PC-9 (cell line): Measurements from ENCODE around the gene ACAT2. TPM values are rescaled to one million over a fixed set of nuclear protein-coding genes. Genes with fewer than 3 reads are reported as not detected.

Source experiments
- BruUV-seq: library from RNA; stranded (reverse); fragments of 400-500 nt; replicated peaks from 2 replicates; lab custom pipeline; 2021; lab: Mats Ljungman, UMichigan
- CTCF ChIA-PET: fragments of 300-600 bp; sonication (Branson Sonifier 250); formaldehyde crosslinking; loops from one replicate; lab custom pipeline; 2022; ENCODE audit warnings: antibody characterized with exemption; lab: Charles Lee
- POLR2A ChIA-PET: fragments of 300-600 bp; sonication (Branson Sonifier 250); formaldehyde crosslinking; loops from one replicate; lab custom pipeline; 2022; ENCODE audit warnings: antibody characterized with exemption; ENCODE audit not compliant: unreplicated experiment; lab: Charles Lee
- DNase-seq, 2 experiments: peaks; one replicate each; pipeline versions ENCODE4 v3.0.0 to v3.0.0-alpha.2; 2015 to 2022; ENCODE audit warnings: mixed read lengths in 1 of 2
- H2AFZ ChIP-seq: fragments of 200-600 bp; sonication (generic); 2 replicates; pipeline ENCODE4 v1.8.1; 2017; ENCODE audit warnings: antibody characterized with exemption
- H3F3A ChIP-seq: fragments of 200-600 bp; sonication (generic); 2 replicates; pipeline ENCODE4 v1.8.1; 2017; ENCODE audit warnings: antibody characterized with exemption, mild to moderate bottlenecking, low read depth; ENCODE audit not compliant: insufficient read depth
- H3K27ac ChIP-seq: fragments of 200-600 bp; sonication (generic); 2 replicates; pipeline ENCODE4 v1.6.1; 2016; ENCODE audit warnings: mixed run types
- H3K27me3 ChIP-seq: fragments of 200-600 bp; sonication (generic); 2 replicates; pipeline ENCODE4 v1.6.1; 2016; ENCODE audit warnings: low read depth, mixed run types; ENCODE audit not compliant: insufficient read depth
- H3K36me3 ChIP-seq: fragments of 200-600 bp; sonication (generic); 2 replicates; pipeline ENCODE4 v1.6.1; 2016; ENCODE audit warnings: low read depth, mixed run types
- H3K4me1 ChIP-seq: fragments of 200-600 bp; sonication (generic); replicated peaks from 2 replicates; pipeline ENCODE4 v1.6.1; 2016; ENCODE audit warnings: mixed run types; ENCODE audit not compliant: insufficient read depth
- H3K4me2 ChIP-seq: fragments of 200-600 bp; sonication (generic); 2 replicates; pipeline ENCODE4 v1.6.1; 2017; ENCODE audit warnings: mixed run types
- H3K4me3 ChIP-seq: fragments of 200-600 bp; sonication (generic); 2 replicates; pipeline ENCODE4 v1.6.1; 2016; ENCODE audit warnings: mixed run types
- H3K79me2 ChIP-seq: fragments of 200-600 bp; sonication (generic); 2 replicates; pipeline ENCODE4 v1.6.1; 2017; ENCODE audit warnings: low read depth, mixed run types
- H3K9me2 ChIP-seq: fragments of 200-600 bp; sonication (generic); 2 replicates; pipeline ENCODE4 v1.8.1; 2017; ENCODE audit warnings: mild to moderate bottlenecking; ENCODE audit not compliant: insufficient read depth
- H3K9me3 ChIP-seq: fragments of 200-600 bp; sonication (generic); 2 replicates; pipeline ENCODE4 v1.8.1; 2016; ENCODE audit warnings: low read depth; ENCODE audit not compliant: insufficient read depth
- H4K20me1 ChIP-seq: fragments of 200-600 bp; sonication (generic); 2 replicates; pipeline ENCODE4 v1.8.1; 2017; ENCODE audit not compliant: insufficient read depth
- CTCF ChIP-seq: fragments of 200-600 bp; sonication (generic); conservative IDR thresholded peaks from 2 replicates; pipeline ENCODE4 v1.6.1; 2017; ENCODE audit warnings: mixed run types, antibody characterized with exemption, mild to moderate bottlenecking, moderate library complexity
- EZH2 ChIP-seq: fragments of 200-600 bp; sonication (generic); IDR thresholded peaks from 2 replicates; pipeline ENCODE4 v1.8.0; 2017; ENCODE audit warnings: antibody characterized with exemption, low read depth
- intact Hi-C: fragments of 100-400 bp; cut with micrococcal nuclease; formaldehyde crosslinking; loops from one replicate; pipeline ENCODE4 v1.10.0; 2022; ENCODE audit not compliant: unreplicated experiment
- total RNA-seq: library from RNA; stranded (reverse); gene quantifications from 2 replicates; pipeline ENCODE4 v1.2.3, GENCODE V29; 2021

The ACAT2 gene
- total RNA-seq, 1 experiment from 2014 or later, result 71.0 TPM

GRCh38 chr6:159797554-159797953 is 35.7 kb downstream of the ACAT2 start:
- H3K4me2 ChIP-seq, result no peak overlapping the region
- no peak overlapping the region for H3K27ac ChIP-seq
- ChIA-PET CTCF (no interaction called here), POLR2A (no interaction called here)
- H3K79me2 ChIP-seq, result peaks cover 18% of the 10 kb centered on the region
- no peaks in the 10 kb centered on the region for H3K9me2 ChIP-seq
- H3F3A ChIP-seq, result peaks cover 25% of the 10 kb centered on the region
- peaks cover 11% of the 10 kb centered on the region; the same call in 1 of the 2 replicates for H3K36me3 ChIP-seq
- peaks cover 2% of the 10 kb centered on the region; the same call in 1 of the 2 replicates for H3K4me1 ChIP-seq
- H4K20me1 ChIP-seq, result no peaks in the 10 kb centered on the region
- no TSS peak for BruUV-seq
- H3K4me3 ChIP-seq, result no peak overlapping the region
- H3K9me3 ChIP-seq, result no peaks in the 10 kb centered on the region
- no peaks in the 10 kb centered on the region for H3K27me3 ChIP-seq
- H2AFZ ChIP-seq, result no peak overlapping the region
- intact Hi-C loops, result no loop called here
- no peak for TF ChIP-seq EZH2
- TF ChIP-seq CTCF, result no peak
- DNase-seq, result no peak

DNA sequence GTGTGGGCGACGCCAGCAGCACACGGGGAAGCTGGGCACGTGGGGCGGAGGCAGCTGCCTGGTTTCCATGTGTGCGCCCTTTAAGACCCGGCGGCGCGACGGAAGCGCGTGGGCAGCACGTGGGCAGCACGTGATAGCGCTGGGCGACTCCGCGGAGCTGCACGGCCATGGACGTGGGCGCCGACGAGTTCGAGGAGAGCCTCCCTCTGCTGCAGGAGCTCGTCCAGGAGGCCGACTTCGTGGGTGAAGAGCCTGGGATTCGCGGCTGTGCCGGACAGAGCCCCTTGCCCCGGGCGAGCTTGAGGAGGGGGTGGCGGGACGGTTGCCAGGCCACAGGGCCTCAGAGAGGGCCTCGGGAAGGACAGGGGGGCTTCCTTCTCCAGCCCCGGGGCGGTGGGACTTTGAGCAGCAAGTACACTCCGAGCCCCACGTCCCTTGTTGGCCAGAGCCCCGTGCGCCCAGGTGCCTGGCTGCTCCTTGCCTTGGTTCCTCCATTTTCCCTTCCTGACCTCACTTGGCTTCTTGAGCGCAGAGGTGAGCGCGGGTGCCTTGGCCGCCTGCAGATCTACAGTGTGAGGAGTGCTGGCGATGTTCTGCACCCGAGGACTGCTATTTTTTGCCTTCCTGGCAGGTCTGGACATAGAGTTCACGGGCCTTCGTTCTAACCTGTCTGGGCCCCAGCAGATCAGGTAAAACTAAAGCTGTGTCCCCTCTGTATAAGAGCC is 38.5 kb downstream of the ACAT2 start, which contains the start of gene PNLDC1:
Gene PNLDC1 (plus strand): TSS at position 136 of the 725 bp plus-strand sequence. CDS start 32 bp downstream, at position 168.
- Histone ChIP-seq H3K79me2 (no peaks in the 10 kb centered on the region), H3K9me2 (no peaks in the 10 kb centered on the region), H2AFZ (no peak within 1 kb of the TSS), H3K4me3 (no peak within 1 kb of the TSS), H3K4me2 (no peak within 1 kb of the TSS), H3K27ac (no peak within 1 kb of the TSS), H3K36me3 (peaks cover 10% of the 10 kb centered on the region; the same call in 1 of the 2 replicates), H3K27me3 (no peaks in the 10 kb centered on the region), H4K20me1 (no peaks in the 10 kb centered on the region), H3F3A (peaks cover 13% of the 10 kb centered on the region; the same call in 1 of the 2 replicates), H3K9me3 (no peaks in the 10 kb centered on the region), H3K4me1 (no peaks in the 10 kb centered on the region; the same call in 1 of the 2 replicates)
- no TSS peak for BruUV-seq
- POLR2A ChIA-PET, result no interaction called here
- no peak for DNase-seq
- intact Hi-C loops, result no loop called here
- CTCF ChIA-PET, result no interaction called here
- TF ChIP-seq EZH2, result no peak
- TF ChIP-seq CTCF, result no peak

- H3K79me2 ChIP-seq, result no peaks in the 10 kb centered on the region
- TF ChIP-seq EZH2, result no peak
- no peak for TF ChIP-seq CTCF
- H3K4me2 ChIP-seq, result no peak overlapping the region
- H2AFZ ChIP-seq, result no peak overlapping the region
- H3K27me3 ChIP-seq, result no peaks in the 10 kb centered on the region
- intact Hi-C loops, result no loop called here
- no peak overlapping the region for H3K27ac ChIP-seq
- ChIA-PET CTCF (no interaction called here), POLR2A (no interaction called here)
- H4K20me1 ChIP-seq, result no peaks in the 10 kb centered on the region
- no peaks in the 10 kb centered on the region for H3K4me1 ChIP-seq
- H3K9me3 ChIP-seq, result no peaks in the 10 kb centered on the region
- H3K4me3 ChIP-seq, result no peak overlapping the region
- peaks cover 10% of the 10 kb centered on the region; the same call in 1 of the 2 replicates for H3K36me3 ChIP-seq
- DNase-seq, result no peak
- H3F3A ChIP-seq, result peaks cover 6% of the 10 kb centered on the region; the same call in 1 of the 2 replicates
- BruUV-seq, result no TSS peak
- no peaks in the 10 kb centered on the region for H3K9me2 ChIP-seq
Observed at GRCh38 chr6:159801935-159802334, 40.1 kb downstream of the ACAT2 start.
